GM18498 (cell line): ENCODE measurements around the gene PTPRM.

Experiments used
- ATAC-seq: cut with Tn5 transposase; IDR thresholded peaks from one replicate; pipeline ENCODE4 v1.9.1; 2021; ENCODE audit warnings: mild to moderate bottlenecking, moderate library complexity; ENCODE audit not compliant: unreplicated experiment

PTPRM gene

DNA sequence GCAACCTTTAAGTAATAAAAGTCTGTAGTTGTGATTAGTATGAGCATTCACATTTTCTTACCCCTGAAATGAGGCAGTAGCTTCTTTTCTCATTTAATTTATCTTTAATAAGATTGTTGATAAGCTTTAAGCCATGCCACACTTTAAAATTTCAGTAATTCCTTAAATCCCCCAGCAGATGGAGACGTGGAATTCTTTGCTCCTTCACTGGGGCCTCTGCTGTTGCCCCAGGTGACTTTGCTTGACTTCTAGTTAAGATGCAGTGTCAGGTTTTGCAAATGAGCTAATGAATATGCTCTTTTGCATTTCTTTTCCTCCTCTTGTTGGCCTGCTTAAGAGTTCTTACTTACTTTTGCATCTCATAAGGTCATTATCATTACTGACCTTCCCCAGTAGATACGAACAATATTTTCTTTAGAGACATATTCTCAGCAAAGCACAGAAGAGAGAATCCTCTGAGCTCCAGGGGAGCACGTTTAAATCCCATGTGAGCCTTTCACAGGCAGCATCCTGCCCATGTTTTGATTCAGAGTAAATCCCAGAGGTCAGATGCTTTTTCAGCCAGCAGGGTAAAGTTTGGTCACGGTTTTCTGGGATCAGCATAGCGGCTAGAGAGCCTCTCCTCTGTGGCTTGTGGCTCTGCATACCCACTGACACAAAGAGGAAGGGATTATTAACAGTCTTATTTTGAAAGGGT, 222.9 kb downstream of the PTPRM start:
- ATAC-seq, result no peak

DNA sequence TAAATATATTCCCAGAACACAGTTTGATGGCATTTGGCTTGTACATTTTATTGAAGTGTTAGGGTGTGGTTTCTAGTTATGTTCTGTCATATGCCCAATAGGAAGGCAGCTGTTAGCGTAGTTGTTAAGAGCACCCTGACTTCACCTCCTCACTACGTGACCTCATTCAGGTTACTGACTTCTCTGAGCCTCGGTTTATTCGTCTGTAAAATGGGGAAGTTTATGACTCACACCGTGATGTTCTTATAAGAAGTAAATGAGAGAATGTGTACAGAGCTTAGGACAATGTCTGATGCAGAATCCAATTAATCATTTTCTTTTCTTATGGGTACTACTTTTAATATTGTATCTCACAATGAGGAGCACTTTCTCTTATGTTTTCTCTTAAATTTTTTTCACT, 226.0 kb downstream of the PTPRM start:
- no peak for ATAC-seq

DNA sequence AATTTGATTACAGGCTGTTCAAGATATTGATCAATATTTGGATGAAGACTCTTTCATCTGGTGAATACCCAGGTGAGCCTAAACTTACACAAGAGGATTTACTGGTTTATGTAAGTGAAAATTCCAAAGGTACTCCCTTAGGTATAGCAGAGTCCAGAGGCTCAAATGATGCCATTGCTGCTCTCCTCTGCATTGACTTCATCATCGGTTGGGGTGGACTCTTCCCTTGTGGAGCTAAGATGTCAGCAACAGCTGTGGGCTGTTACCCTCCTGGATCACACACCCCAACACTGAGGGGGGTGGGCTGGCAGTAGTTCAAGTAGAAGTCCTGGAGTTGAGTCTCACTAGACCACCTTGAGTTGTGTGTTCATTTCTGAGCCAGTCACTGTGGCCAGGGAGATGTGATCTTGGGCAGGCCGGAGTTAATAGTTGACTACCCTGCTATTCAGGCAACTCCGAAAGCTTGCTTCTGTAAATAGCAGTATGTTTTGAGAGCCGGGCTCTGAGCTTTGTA, 236.9 kb downstream of the PTPRM start:
- no peak for ATAC-seq

DNA sequence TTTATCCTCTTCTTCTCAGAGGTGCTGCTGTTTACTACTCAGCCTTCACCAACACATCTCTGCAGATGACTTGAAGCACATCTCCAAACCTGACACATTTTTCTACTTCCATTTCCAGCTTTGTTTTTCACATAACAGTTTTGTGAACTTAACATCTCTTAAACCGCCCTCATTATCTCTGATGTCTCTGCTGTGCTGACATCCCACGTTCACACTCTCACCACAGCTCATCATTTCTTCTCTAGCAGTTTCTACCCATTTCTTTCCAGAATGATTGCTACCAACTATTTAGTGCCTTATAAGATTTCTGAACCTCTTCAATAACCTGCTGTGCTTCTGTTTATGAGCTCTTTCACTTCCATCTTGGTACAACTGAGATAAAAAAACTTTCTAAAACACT, 238.0 kb downstream of the PTPRM start:
- no peak for ATAC-seq

- ATAC-seq, result no peak
These were observed 238.8 kb downstream of the PTPRM start for GRCh38 chr18:7805880-7806279.

GRCh38 chr18:7807936-7808453, 240.9 kb downstream of the PTPRM start:
- no peak for ATAC-seq

- ATAC-seq, result no peak
These were observed 241.9 kb downstream of the PTPRM start for GRCh38 chr18:7808992-7809391.

DNA sequence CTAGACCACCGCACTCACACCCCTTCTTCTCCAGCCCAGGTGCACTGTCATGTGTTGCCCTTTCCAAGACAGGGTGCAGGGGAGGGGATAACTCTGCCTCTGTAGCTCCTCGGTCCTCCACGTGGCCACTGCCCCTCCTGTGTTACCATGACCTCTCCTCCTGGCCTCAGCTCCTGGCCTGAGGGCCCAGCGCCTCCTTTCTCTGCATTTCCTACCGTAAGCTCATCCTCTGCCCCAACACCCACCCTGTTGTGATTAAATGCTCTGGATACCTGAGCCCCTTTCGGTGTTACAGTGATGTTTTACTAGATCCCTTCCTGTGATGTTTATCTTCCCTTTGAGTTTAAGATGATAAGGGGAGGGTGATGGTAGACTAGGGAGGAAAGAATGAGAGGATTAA, 242.3 kb downstream of the PTPRM start:
- no peak for ATAC-seq

DNA sequence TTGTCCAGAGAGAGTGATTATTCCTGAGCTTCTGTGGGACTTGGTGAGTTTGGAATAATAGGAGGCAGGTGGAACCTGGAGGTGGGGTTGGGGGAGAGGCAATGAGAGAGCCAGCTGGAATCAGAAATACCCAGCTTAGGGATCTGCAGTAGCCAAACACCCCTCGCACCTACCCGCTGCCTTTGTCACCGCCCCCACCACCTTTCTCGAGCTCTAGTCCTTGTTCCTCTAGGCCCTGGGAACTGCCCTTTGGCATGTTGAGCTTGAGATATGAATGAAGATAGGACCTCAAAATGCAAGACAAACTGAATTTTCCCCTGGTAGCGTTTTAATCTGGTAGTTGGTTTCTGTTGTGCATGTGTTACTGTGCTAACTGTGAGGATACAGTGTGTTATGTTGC, 242.9 kb downstream of the PTPRM start:
- ATAC-seq, result no peak

DNA sequence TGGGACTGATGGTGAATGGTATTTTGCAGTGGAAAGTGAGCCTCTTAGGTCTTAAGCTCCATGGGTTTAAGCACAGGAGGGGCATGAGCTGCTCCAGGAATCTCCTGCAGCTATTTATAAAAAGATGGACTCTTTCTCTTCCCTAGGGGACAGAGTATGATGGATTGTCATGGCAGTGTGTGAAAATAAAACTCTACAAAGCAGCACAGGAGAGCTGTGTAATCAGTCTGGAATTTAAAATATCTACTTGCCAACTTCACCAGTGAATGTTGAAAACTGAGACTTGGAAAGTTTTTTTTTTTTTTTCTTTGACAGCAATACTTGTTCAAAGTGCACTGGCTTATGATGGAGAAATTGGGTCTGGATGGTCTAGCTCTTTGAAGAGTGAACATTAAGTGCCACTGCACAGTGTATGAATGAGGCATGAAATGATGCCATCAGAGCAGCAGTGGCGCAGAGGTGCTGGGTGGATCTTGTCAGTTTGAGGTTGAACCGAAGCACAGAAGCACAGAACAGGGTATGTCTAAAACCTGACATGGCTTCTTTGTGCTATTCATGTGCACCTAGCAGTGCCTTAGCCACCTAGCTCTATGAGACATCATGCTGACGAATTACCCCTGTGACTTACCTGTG, 245.4 kb downstream of the PTPRM start:
- ATAC-seq, result no peak

DNA sequence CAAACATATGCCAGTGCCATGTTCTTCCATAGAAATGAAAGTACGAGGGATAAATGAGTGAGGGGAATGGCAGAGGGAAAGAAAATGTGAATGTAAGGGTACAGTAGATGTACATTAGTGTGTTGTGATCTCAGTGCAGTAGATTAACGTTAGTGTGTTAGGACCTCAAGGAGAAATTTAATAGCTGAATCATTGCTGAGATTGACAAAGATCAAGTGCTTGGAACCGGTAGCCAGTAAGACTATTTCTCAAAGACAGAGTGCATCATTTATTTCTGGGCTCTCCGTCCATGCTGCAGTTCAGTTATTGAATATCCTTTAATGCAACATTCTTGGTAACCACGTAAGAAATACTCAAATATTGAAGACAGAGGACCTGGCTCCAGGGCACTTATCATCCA, 246.0 kb downstream of the PTPRM start:
- no peak for ATAC-seq

DNA sequence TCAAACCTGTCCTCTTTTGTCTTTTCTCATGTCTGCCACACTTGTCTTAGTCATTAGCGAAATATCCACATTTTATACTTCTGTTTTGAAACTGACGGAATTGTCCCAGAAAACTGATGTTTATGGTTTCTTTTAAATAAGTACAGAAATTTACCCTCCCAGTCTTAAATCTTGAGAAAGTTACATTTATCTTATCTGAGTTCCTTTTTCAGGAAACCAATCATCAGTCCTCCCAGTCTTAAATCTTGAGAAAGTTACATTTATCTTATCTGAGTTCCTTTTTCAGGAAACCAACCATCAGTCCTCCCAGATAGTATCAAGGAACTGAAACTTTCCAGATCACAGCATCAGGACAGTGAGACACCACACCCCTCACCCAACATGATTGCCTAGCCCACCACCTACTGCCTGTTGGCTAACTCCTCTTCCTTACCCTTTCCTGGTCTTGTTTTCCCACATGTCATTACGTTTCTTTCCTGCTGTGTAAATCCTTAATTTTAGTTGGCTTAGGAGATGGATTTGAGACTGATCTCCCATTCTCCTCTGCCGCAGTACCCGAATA, 247.7 kb downstream of the PTPRM start:
- no peak for ATAC-seq

DNA sequence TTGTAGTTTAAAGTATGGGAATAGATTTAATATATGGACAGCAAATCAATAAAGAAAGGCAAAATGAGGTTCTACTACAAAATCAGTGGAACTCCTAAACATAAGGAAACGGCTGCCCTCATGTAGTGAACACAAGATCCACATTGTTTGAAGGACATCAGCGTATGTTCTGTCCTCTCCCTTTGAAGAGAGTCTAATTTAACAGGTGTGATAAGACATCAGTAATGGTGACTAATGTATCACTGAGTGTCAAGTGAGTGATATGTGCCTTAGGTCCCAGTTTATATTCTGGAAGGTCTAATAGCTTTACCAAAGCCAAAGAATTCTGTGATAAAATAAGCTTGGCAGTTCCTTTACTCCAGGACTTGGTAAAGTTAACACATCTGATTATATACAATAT, 248.7 kb downstream of the PTPRM start:
- ATAC-seq, result no peak

GRCh38 chr18:7817575-7818230, 250.6 kb downstream of the PTPRM start:
- ATAC-seq, result no peak

DNA sequence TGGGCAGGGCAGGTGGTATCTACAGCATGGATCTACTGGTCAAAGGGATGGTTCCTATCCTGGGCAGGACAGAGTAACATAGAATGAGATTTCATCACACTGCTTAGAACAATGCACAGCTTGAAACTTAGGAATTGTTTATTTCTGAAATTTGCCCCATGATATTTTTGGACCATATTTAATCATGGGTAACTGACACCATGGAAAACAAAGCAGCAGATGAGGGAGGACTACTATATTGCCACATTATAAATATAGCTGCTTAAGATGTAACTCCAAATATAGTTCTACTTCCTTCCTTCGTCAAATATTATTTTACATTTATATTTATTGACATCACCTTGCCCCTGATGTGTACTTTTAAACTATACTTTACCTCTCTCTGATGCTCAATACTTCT, 254.7 kb downstream of the PTPRM start:
- no peak for ATAC-seq

DNA sequence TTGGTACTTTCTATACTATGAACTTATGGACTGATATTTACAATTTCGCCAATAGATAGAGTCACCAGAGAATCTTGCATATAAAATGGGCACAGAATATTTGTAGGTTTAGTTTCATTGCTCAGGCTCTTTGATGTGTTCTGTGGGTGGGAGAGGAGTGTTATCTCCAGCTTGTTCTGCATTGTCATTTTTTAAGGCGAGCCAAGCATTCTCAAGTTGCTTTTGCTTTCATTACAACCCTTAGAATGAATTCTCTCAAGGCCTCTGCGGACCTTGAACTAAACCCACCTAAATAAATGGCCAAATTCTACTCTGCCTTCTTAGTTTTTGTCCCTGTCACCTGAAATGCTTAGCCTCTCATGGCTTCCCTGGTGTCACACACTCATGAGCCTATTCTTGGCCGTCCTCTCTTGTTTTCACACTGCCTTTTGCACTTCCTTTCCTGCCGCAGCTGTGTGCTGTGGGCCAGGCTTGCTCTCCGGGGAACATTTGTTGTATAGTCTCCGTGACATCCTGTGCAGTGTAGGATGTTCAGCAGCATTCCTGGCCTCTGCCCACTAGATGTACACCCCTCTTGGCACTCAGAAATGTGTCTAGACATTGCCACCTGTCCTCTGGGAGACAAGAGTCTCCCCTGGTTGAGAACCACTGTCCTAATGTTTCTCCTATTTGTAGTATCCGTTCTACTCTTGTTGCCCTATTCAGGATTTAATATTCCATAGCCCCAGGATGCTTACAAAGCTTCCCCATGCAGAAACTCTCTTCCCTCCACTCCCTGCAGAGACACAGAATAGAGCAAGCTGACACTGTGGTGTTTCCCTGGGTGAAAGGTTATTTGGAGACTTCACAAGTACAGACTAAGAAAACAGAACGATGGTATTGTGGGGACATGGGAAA, 255.6 kb downstream of the PTPRM start:
- ATAC-seq, result peak; percentile 64

DNA sequence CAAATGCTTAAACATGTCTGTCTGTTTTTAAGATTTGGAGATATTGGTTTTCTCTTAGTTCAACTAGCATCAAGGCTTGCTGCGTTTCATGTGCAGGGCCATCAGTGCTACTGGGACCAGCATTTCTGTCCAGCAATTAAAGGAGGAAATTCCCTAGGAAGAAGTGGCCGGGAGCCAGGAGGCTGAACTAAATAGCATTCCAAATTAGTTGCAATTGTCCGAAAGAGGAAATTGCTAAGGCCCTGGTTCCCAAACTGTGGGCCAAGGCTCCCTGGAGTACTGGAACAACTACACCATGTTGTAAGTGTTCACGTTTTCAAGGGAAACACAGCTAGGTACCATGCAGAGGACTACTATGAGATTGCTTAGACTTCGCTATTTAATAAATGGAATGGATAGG, 257.9 kb downstream of the PTPRM start:
- ATAC-seq, result no peak

- peak; percentile 66 for ATAC-seq
These were observed 263.4 kb downstream of the PTPRM start for GRCh38 chr18:7830468-7830867.

DNA sequence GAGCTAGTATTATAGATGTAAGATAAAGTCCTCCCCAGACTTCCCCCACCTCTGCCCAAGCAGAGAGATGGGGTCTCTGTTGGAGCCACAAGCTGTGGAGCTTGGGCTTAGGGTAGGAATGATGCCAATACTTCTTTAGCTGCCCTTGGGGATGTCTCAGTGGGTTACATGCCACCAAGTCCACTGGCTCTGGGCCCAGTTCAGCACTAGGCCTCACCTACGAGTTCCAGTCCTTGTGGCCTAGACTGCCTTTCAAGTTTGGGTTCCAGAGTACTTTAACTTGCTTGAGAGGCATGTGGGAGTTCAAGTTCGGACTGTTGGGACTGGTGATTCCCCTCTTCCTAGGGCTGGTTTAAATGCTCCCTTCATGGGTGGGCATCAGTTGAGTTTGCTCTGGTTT, 272.4 kb downstream of the PTPRM start:
- ATAC-seq, result no peak

GRCh38 chr18:7840411-7840810, 273.3 kb downstream of the PTPRM start:
- no peak for ATAC-seq

DNA sequence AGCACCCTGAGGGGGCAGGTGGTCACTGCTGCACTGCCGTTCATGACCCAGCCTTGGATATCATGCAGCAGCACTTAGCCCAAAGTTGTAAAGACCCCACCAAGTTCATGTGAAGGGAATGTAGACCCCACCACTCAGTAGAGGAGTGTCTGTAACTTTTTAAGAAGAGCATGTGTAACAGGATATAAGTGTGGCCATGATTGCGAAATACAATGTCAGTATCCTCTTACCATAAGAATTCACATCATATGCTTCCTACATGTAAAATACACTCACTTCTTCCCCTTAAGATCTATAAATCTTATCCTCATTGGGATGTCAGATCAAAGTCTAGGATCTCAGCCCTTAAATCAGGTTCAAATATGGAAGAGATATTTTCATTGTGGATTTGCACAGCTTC, 276.9 kb downstream of the PTPRM start:
- no peak for ATAC-seq
